GM12873 (cell line): ENCODE results near the gene PLD5.

ENCODE experiments used
- CTCF ChIP-seq: IDR thresholded peaks from 2 replicates; pipeline ENCODE4 v1.5.1; 2012; ENCODE audit warnings: low read depth, mild to moderate bottlenecking, moderate library complexity, low read length, control low read depth; ENCODE audit not compliant: insufficient read depth; ENCODE audit errors: missing control alignments

PLD5 gene

GRCh38 chr1:242139986-242140385 is 384.5 kb downstream of the PLD5 start:
- TF ChIP-seq CTCF, result no peak

DNA sequence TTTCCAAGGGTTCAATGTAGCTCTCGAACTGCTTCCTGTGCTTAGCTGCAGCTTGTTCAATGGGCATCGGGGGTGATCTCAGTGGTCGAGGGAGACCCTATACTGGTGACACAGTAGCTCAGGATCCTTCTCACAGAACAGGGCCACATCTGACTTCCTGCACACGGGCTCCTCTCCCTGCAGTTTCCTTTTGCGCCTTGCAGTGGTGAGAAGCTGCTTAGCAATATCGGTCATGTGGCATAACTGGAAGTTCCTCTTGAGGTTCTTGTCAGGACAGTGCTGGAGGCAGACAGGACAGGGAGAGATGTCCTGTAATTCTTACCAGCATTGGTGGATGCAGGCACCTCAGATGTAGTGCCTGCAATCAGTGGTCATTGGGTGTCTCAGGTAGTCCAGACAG is 385.1 kb downstream of the PLD5 start:
- TF ChIP-seq CTCF, result no peak

DNA sequence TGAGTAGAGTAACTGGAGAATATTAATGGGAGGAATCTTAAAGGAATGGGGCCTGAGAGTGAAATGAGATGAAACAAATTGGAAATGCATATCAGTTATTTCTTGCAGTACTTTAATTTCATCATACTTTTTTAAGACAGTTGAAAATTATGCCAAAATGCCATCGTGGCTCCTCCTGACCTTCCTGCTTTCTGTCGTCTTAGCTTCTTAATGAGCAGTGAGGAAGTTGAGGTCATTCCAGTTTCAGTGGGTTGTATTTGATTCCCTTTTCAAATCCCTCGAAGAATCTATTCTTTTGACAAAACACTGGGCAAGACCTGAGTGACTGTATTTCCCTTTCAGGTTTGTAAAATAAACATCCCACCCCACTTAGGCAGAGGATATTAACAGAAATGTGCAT is 390.7 kb downstream of the PLD5 start:
- no peak for TF ChIP-seq CTCF

- TF ChIP-seq CTCF, result no peak
Observed at GRCh38 chr1:242133351-242133750, 391.1 kb downstream of the PLD5 start.

DNA sequence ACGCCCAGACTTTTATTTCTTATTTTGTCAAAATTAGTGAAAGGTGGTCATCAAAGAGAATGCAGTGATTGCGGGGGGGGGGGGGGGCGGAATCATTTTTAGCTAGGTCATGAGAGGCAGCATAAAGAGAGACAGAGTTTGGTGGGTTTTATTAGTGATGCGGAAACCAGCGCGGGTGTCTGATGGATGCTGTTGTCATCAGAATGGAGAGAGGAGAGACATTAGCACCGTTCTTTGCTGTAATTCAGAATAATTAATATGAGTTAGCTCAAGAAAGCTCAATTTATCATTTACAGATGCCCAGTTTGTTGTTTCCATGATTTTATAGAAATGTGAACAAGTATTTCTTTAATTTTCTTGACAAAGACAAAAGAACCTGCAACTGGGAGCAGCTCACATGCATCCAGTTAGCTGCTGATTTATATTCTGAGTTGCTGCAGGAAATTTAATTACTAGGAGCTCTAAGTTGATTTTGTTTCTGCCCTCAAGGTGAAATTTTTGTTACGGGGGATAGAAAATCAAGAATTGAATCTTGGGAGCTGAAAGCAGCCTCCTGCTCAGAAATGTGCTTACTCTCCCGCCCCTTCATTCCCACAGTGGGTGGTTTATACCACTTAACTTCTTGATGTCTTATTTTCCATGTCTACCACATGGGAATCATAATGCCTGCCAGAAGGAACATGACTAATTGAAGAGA is 392.2 kb downstream of the PLD5 start:
- TF ChIP-seq CTCF, result no peak

DNA sequence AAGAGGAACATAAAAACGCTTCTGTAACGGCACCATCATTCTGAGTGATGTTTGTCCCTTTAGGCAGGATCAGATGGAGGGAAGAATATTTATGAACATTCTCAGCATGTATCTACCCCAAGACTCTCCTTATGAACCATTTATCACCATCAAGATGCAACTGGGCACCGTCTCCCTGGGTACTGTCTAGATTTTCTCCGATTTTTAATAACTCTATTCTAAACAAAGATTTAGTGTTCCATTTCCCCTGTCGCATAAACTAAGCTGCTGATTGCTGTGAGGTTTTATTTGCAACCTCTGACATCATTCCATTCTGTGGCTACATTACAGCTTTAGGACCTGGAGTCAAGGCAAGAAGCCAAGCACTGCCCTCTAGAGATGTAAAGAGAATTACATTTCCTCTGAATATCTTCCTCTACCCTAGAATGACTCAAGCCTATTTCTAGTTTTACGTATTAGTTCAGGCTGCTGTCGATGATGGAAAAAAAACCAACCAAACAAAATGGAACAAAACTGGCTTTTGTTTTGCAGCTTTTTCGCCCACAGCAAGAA is 395.5 kb downstream of the PLD5 start:
- TF ChIP-seq CTCF, result peak; percentile 21

DNA sequence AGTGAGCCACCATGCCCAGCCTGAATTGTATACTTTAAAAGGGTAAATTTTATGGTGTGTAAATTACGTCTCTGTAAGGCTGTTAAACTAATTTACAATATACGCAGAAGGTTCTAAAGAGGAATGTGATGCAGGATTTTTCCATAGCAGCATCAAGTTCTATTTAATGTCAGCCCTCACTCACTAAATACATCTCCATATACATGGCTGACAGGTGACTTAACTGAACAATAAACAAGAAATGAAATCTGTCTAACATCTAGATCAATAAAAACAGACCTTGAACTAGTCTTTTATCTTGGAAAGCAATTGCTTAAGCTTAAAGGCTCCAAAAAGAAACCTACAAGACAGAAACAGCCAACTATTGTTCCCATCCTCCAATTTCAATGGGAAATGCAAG is 404.1 kb downstream of the PLD5 start:
- no peak for TF ChIP-seq CTCF
